NCI-H2081 treated with DMSO at 0.1 percent for 48 hours (cell line): Measurements from ENCODE around the gene AP1G2.

Experiments used
- DNase-seq: peaks from one replicate; lab custom pipeline; 2025; lab: John Stamatoyannopoulos, UW

Gene AP1G2

DNA sequence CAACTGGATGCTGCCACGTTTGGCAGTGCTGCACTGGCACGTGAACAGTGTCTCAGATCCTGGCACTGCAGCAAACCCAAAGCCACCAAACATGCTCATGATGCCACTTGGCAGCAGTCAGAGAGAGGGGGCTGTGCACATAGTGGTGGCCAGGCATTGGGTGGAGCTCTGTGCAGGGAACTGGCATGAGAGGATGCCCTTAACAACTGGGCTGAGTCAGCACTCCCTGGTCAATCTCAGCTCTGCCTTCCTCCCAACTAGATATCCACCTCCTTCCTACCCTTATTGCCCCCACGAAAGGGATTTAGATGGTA, 53.0 kb downstream of the AP1G2 start:
- no peak for DNase-seq

DNA sequence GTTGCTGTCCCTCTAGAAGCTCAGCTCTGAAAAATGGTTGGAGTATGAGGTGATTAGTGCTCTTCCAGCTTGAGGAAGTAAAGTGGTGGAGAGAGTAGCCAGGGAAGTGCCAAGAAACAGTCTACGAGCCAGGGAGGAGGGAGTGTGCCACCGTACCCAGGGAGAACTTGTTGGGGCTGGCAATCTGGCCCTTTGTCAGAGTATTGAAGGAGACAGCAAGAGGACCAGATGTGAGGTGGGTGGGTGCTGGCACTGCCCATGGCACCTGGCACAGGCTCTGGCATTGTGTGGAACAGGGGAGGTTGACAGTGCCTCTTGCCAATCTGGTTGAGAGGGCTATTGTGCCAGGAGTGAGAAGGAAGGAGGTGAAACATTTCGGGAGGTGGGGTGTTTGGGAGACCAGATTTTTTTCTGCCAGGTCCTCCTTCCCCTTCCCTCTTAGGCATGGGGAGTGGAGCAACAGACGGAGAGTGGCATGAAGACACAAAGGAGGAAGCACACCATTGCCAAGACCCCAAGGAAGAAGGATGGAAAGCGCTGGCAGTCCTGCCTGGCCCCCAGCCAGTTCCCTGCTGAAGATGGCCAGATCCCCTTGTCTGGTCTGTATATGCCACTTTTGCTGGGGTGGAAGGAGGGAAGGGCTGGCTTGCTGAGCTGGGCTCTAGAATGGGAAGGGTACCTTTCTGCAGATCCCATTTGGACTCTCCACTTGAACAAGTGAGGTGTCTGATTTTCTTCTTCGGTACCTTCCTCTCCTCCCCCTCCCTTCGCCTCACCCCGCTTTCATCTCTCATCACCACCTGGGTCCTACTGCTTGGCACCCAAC, 53.6 kb downstream of the AP1G2 start:
- no peak for DNase-seq

DNA sequence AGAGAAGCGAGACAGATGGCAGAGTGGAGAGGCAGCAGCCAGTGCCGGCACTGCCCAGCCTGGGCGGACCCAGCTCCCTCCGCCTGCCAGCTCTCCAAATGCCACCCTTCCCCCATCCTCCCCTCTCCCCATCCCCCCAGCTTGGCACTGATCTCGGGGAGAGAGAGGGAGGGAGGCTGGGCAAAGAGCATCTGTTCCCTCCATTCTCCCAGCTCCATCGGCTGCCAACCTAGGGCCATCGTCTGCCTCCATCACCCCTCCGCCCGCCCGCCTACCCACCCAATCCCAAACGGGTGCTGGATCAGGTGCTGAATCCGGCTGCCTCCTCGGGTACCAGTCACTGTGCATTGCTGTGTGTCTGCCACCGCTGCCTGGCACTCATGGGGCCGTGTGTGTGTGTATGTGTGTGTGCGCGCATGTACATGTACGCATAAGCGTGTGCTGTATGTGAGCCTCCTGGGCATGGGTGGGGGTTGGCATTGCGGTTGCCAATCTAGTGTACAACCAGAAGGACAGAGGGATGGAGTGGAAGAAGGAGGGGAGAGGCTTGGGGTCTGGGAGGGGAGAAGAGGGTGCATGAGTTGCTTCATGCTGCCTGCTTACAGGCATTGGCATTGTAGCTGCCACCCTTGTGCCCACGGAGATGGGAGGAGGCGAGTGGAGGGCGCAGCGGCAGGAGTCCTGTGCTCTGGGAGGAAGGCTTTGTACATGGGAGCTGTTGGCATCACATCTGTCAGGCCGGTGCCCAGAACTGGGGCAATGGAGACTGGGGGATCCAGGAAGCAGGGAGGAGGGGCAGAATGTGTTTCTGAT, 54.4 kb downstream of the AP1G2 start:
- no peak for DNase-seq

DNA sequence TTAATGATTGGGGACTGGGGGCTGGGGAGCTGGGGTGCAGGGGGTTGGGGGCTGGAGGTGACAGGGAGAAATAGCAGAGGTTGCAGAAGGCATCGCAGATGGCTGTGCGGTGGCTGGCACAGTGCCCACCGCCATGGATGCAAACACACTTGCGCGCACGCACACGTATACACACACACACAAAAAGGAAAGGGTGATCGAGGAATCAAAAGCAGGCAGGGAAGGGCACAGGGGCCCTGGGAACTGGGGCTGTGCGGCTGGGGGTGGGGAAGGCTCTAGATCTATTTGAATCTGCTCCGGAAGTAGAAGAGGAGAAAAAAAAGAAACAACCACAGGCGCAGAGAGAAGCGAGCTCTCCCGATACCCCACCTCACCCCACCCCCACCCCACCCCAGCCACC, 55.4 kb downstream of the AP1G2 start:
- no peak for DNase-seq
